Mesenchymal stem cell (in vitro differentiated cells and primary cell): ENCODE results near the gene ATP11C.

ENCODE experiments used
- DNase-seq: peaks from one replicate; pipeline ENCODE4 v3.0.0-alpha.2; 2013
- H2AFZ ChIP-seq: one replicate; pipeline ENCODE4 v1.6.1; 2013; ENCODE audit warnings: low read depth, mild to moderate bottlenecking, control low read depth, inconsistent platforms, low read length, moderate library complexity
- H2AK5ac ChIP-seq: 2 replicates; pipeline ENCODE4 v1.6.1; 2013; ENCODE audit warnings: low read length, moderate library complexity, mild to moderate bottlenecking, inconsistent platforms; ENCODE audit not compliant: severe bottlenecking
- H2BK120ac ChIP-seq: one replicate; pipeline ENCODE4 v1.6.1; 2013; ENCODE audit warnings: low read depth, mild to moderate bottlenecking, inconsistent platforms, low read length, moderate library complexity
- H2BK12ac ChIP-seq, 2 experiments: one replicate each; pipeline ENCODE4 v1.6.1; 2013; ENCODE audit warnings: inconsistent platforms in 2 of 2, low read length in 2 of 2, mild to moderate bottlenecking in 2 of 2, moderate library complexity in 2 of 2, control low read depth in 1 of 2
- H2BK15ac ChIP-seq: one replicate; pipeline ENCODE4 v1.6.1; 2013; ENCODE audit warnings: mild to moderate bottlenecking, low read depth, inconsistent platforms; ENCODE audit not compliant: poor library complexity, severe bottlenecking
- H2BK5ac ChIP-seq: 2 replicates; pipeline ENCODE4 v1.6.1; 2013; ENCODE audit warnings: low read depth, mild to moderate bottlenecking, low read length, control low read depth, inconsistent platforms; ENCODE audit not compliant: poor library complexity, severe bottlenecking
- H3K14ac ChIP-seq, 2 experiments: one replicate each; pipeline ENCODE4 v1.6.1; 2013; ENCODE audit warnings: inconsistent platforms in 2 of 2, low read length in 2 of 2, control low read depth in 1 of 2, mild to moderate bottlenecking in 1 of 2, moderate library complexity in 1 of 2
- H3K18ac ChIP-seq, 2 experiments: one replicate each; pipeline ENCODE4 v1.6.1; 2013; ENCODE audit warnings: inconsistent platforms in 2 of 2, low read length in 2 of 2, control low read depth in 1 of 2, low read depth in 1 of 2, mild to moderate bottlenecking in 1 of 2
- H3K23ac ChIP-seq, 2 experiments: one replicate each; pipeline ENCODE4 v1.6.1; 2013; ENCODE audit warnings: inconsistent platforms in 2 of 2, low read length in 2 of 2, mild to moderate bottlenecking in 2 of 2, moderate library complexity in 2 of 2, control low read depth in 1 of 2
- H3K27ac ChIP-seq: 2 replicates; pipeline ENCODE4 v1.5.1; 2013; ENCODE audit warnings: mild to moderate bottlenecking, moderate library complexity, low read length, control low read depth, inconsistent platforms; ENCODE audit not compliant: poor library complexity, severe bottlenecking
- H3K27me3 ChIP-seq, 2 experiments: 2 replicates each; pipeline versions ENCODE4 v1.6.1 to v1.7.0; 2013; ENCODE audit warnings: low read length in 2 of 2, mild to moderate bottlenecking in 2 of 2, moderate library complexity in 2 of 2, control low read depth in 1 of 2, inconsistent platforms in 1 of 2; ENCODE audit not compliant: control insufficient read depth in 1 of 2, insufficient read depth in 1 of 2
- H3K36me3 ChIP-seq, 2 experiments: 2 replicates each; pipeline versions ENCODE4 v1.6.1 to v1.7.0; 2013; ENCODE audit warnings: low read length in 2 of 2, control low read depth in 1 of 2, inconsistent platforms in 1 of 2, low read depth in 1 of 2, mild to moderate bottlenecking in 1 of 2; ENCODE audit not compliant: insufficient read depth in 2 of 2, control insufficient read depth in 1 of 2
- H3K4ac ChIP-seq, 2 experiments: one replicate each; pipeline ENCODE4 v1.6.1; 2013; ENCODE audit warnings: inconsistent platforms in 2 of 2, low read length in 2 of 2, mild to moderate bottlenecking in 2 of 2, moderate library complexity in 2 of 2, control low read depth in 1 of 2, low read depth in 1 of 2
- H3K4me1 ChIP-seq: 2 replicates; pipeline ENCODE4 v1.6.1; 2013; ENCODE audit warnings: low read depth, low read length, control low read depth; ENCODE audit not compliant: control insufficient read depth, insufficient read depth
- H3K4me2 ChIP-seq: 2 replicates; pipeline ENCODE4 v1.6.1; 2013; ENCODE audit warnings: low read length, mild to moderate bottlenecking, inconsistent platforms; ENCODE audit not compliant: poor library complexity, severe bottlenecking
- H3K4me3 ChIP-seq, 2 experiments: 2 replicates each; pipeline versions ENCODE4 v1.5.1 to v1.7.0; 2013; ENCODE audit warnings: low read length in 2 of 2, mild to moderate bottlenecking in 2 of 2, control low read depth in 1 of 2, low read depth in 1 of 2; ENCODE audit not compliant: insufficient read depth in 1 of 2
- H3K79me1 ChIP-seq: replicated peaks from 2 replicates; pipeline ENCODE4 v1.6.1; 2013; ENCODE audit warnings: mild to moderate bottlenecking, control low read depth, low read length, inconsistent platforms; ENCODE audit not compliant: poor library complexity, severe bottlenecking
- H3K9ac ChIP-seq: 2 replicates; pipeline ENCODE4 v1.7.0; 2013; ENCODE audit warnings: mild to moderate bottlenecking, low read length, moderate library complexity
- H3K9me3 ChIP-seq: 2 replicates; pipeline ENCODE4 v1.7.0; 2013; ENCODE audit warnings: mild to moderate bottlenecking, low read length; ENCODE audit not compliant: control insufficient read depth
- H4K8ac ChIP-seq: one replicate; pipeline ENCODE4 v1.6.1; 2013; ENCODE audit warnings: inconsistent platforms, mild to moderate bottlenecking, low read length, moderate library complexity
- H4K91ac ChIP-seq: one replicate; pipeline ENCODE4 v1.6.1; 2013; ENCODE audit warnings: mild to moderate bottlenecking, low read length, inconsistent platforms
- WGBS: methylation state at CpG from one replicate; pipeline ENCODE4 v1.1.7; 2013; ENCODE audit warnings: mixed read lengths; 5-methylcytosine and 5-hydroxymethylcytosine counted together

ATP11C gene

DNA sequence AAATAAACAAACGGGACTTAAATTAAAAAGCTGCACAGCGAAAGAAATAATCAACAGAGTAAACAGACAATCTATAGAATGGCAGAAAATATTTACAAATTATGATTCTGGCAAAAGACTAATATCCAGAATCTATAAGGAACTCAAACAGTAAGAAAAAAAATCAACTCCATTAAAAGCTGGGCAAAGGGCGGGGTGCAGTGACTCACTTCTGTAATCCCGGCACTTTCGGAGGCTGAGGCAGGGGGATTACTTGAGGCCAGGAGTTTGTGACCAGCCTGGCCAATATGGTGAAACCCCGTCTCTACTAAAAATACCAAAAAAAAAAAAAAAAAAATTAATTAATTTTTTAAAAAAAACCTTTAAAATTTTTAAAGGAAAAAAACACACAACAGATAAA is 109.0 kb downstream of the ATP11C start:
- 100% methylated on average over 1 of the region's 6 CpGs for WGBS
- Histone ChIP-seq H2AFZ (no peak overlapping the region), H3K4me1 (peaks cover 1% of the 10 kb centered on the region), H3K14ac (no peak overlapping the region), H3K4me3 (no peak overlapping the region), H3K23ac (no peak overlapping the region), H3K79me1 (peaks cover 2% of the 10 kb centered on the region), H3K18ac (no peak overlapping the region), H3K4me2 (no peak overlapping the region), H2AK5ac (no peak overlapping the region), H2BK5ac (no peak overlapping the region), H3K9ac (peak overlapping the region; percentile 73), H3K4ac (no peak overlapping the region), H2BK12ac (no peak overlapping the region), H2BK15ac (no peak overlapping the region), H4K91ac (no peak overlapping the region), H2BK120ac (no peak overlapping the region), H4K8ac (no peak overlapping the region), H3K9me3 (no peaks in the 10 kb centered on the region), H3K27ac (no peak overlapping the region), H3K36me3 (no peaks in the 10 kb centered on the region), H3K27me3 (no peaks in the 10 kb centered on the region)
- DNase-seq = peak; percentile 19

- H3K4me1 ChIP-seq = no peaks in the 10 kb centered on the region
- no peak overlapping the region for H3K9ac ChIP-seq
- H3K4ac ChIP-seq = no peak overlapping the region
- no peak overlapping the region for H3K23ac ChIP-seq
- no peak overlapping the region for H2BK5ac ChIP-seq
- H2BK12ac ChIP-seq = no peak overlapping the region
- H3K27me3 ChIP-seq = no peaks in the 10 kb centered on the region
- H2AFZ ChIP-seq = no peak overlapping the region
- H3K9me3 ChIP-seq = no peaks in the 10 kb centered on the region
- H3K27ac ChIP-seq = no peak overlapping the region
- no peak overlapping the region for H3K4me3 ChIP-seq
- H2BK15ac ChIP-seq = no peak overlapping the region
- H4K91ac ChIP-seq = no peak overlapping the region
- H3K18ac ChIP-seq = no peak overlapping the region
- no peak overlapping the region for H2BK120ac ChIP-seq
- H2AK5ac ChIP-seq = no peak overlapping the region
- H3K36me3 ChIP-seq = peaks cover 0 to 14% of the 10 kb centered on the region in 2 experiments
- no peak for DNase-seq
- WGBS = 100% methylated on average over 2 of the region's 7 CpGs
- no peak overlapping the region for H3K4me2 ChIP-seq
- H3K14ac ChIP-seq = no peak overlapping the region
- peaks cover 2% of the 10 kb centered on the region for H3K79me1 ChIP-seq
- H4K8ac ChIP-seq = no peak overlapping the region
Observed at GRCh38 chrX:139820358-139820984, 112.4 kb downstream of the ATP11C start.

DNA sequence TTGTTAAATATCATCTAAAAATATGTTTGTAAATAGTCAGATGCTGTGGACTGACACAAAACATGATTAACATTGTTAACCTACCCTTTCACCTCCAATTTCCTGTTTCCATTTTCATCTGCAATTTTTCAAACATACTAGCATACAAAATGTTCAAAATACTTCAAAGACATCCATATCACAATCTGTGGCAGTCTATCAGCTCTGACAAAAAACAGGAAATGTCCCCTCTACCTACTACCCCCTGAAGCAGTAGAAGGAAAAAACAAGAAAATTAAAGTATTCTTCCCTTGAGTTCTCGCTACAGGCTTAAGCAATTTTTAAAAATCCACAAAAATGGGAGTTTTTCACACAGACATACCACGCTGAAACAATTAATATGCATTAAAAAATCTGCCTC is 116.6 kb downstream of the ATP11C start:
- Histone ChIP-seq H3K14ac (no peak overlapping the region), H3K9ac (no peak overlapping the region), H3K18ac (no peak overlapping the region), H2AFZ (no peak overlapping the region), H2BK120ac (no peak overlapping the region), H3K4me2 (no peak overlapping the region), H2BK15ac (no peak overlapping the region), H2BK5ac (no peak overlapping the region), H2AK5ac (no peak overlapping the region), H3K23ac (no peak overlapping the region), H3K4me1 (no peaks in the 10 kb centered on the region), H3K27me3 (no peaks in the 10 kb centered on the region), H3K4ac (no peak overlapping the region), H3K79me1 (peaks cover 2% of the 10 kb centered on the region), H3K27ac (no peak overlapping the region), H4K8ac (no peak overlapping the region), H4K91ac (no peak overlapping the region), H3K36me3 (peaks cover 0 to 32% of the 10 kb centered on the region in 2 experiments), H2BK12ac (no peak overlapping the region), H3K4me3 (no peak overlapping the region), H3K9me3 (no peaks in the 10 kb centered on the region)
- DNase-seq = no peak
- 100% methylated on average over 2 of the region's 2 CpGs for WGBS

DNA sequence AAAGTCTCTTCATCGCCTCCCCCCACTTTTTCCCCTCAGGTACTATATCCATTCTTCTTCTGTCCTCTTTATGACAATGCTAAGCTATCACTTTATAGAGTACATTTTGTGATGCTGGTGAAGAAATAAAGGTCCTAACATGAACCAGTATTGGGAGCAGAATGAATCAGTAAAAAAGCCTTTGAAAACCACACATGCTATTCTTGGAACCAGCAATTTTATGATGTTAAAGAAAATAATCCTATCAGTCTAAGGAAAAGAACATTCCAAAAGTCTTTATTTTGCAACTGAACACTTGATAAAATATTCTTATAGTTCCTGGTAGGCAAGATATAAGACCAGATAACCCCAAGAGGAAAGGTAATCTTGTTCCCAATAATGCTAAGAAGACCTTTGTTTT is 117.1 kb downstream of the ATP11C start:
- Histone ChIP-seq H3K23ac (no peak overlapping the region), H2BK5ac (no peak overlapping the region), H3K4me1 (no peaks in the 10 kb centered on the region), H3K14ac (no peak overlapping the region), H3K4me2 (no peak overlapping the region), H2BK15ac (no peak overlapping the region), H3K4ac (no peak overlapping the region), H3K27ac (no peak overlapping the region), H2BK120ac (no peak overlapping the region), H3K79me1 (peaks cover 2% of the 10 kb centered on the region), H3K27me3 (no peaks in the 10 kb centered on the region), H3K18ac (no peak overlapping the region), H4K91ac (no peak overlapping the region), H3K4me3 (no peak overlapping the region), H3K9me3 (no peaks in the 10 kb centered on the region), H3K9ac (no peak overlapping the region), H4K8ac (no peak overlapping the region), H2BK12ac (no peak overlapping the region), H3K36me3 (peaks cover 0 to 32% of the 10 kb centered on the region in 2 experiments), H2AFZ (no peak overlapping the region), H2AK5ac (no peak overlapping the region)
- DNase-seq = no peak
- WGBS = no CpG with 5 or more reads among the region's 1 CpG
